HT1080 (cell line): Measurements from ENCODE around the gene SPATA22. TPM values are rescaled to one million over a fixed set of nuclear protein-coding genes. Genes with fewer than 3 reads are reported as not detected.
"Not testable (repeated sequence)": the region's sequence is repeated elsewhere in the genome, so short reads cannot be mapped to it uniquely, and the experiment has no call there.

Source experiments
- DNase-seq: peaks from one replicate; pipeline ENCODE4 v3.0.0-alpha.2; 2015; ENCODE audit warnings: low read depth
- polyA plus RNA-seq, 2 experiments: library from polyadenylated mRNA; depleted of rRNA; stranded (reverse); fragments of >200 nt; gene quantifications; 2 replicates each; pipeline ENCODE4 v1.2.3, GENCODE V29; 2015
- total RNA-seq: library from RNA; depleted of rRNA; stranded (reverse); fragments of >200 nt; shearing (Covaris generic); gene quantifications from 2 replicates; pipeline ENCODE4 v1.2.3, GENCODE V29; 2014; rRNA removed

Gene SPATA22
- total RNA-seq, result not detected in 2 replicates
- not detected in 2 replicates for polyA plus RNA-seq (2015; cell fraction: cytosol; rRNA removed)
- polyA plus RNA-seq (2015; cell fraction: nucleus; rRNA removed), result not detected in 2 replicates

GRCh38 chr17:3471599-3471998, at the start of gene SPATA22:
SPATA22 (minus strand) TSS chr17:3471819; CDS start chr17:3469325, 2,494 bp downstream.
- no peak for DNase-seq

GRCh38 chr17:3519472-3519871, 47.9 kb upstream of the SPATA22 start:
- not testable (repeated sequence) for DNase-seq

GRCh38 chr17:3514873-3515272, 43.3 kb upstream of the SPATA22 start:
- no peak for DNase-seq

- not testable (repeated sequence) for DNase-seq
These were observed 42.5 kb upstream of the SPATA22 start for GRCh38 chr17:3514167-3514566.

GRCh38 chr17:3513305-3514035, 41.9 kb upstream of the SPATA22 start:
- no peak for DNase-seq

- DNase-seq, result no peak
These were observed 41.0 kb upstream of the SPATA22 start for GRCh38 chr17:3512505-3513171.

- DNase-seq, result no peak
These were observed 40.4 kb upstream of the SPATA22 start for GRCh38 chr17:3511852-3512504.

GRCh38 chr17:3510090-3510489, 38.5 kb upstream of the SPATA22 start:
- DNase-seq, result no peak

- no peak for DNase-seq
These were observed 36.2 kb upstream of the SPATA22 start for GRCh38 chr17:3507869-3508268.

- no peak for DNase-seq
These were observed 35.5 kb upstream of the SPATA22 start for GRCh38 chr17:3507071-3507470.

GRCh38 chr17:3506054-3506453, 34.4 kb upstream of the SPATA22 start:
- no peak for DNase-seq

GRCh38 chr17:3505008-3505407, 33.4 kb upstream of the SPATA22 start:
- no peak for DNase-seq

GRCh38 chr17:3503285-3503684, 31.7 kb upstream of the SPATA22 start:
- DNase-seq, result no peak

GRCh38 chr17:3502466-3502865, 30.8 kb upstream of the SPATA22 start:
- DNase-seq, result no peak

- DNase-seq, result no peak
These were observed 29.7 kb upstream of the SPATA22 start for GRCh38 chr17:3501344-3501743.

GRCh38 chr17:3497101-3497500, 25.5 kb upstream of the SPATA22 start:
- DNase-seq, result no peak

GRCh38 chr17:3485481-3486068, 14.0 kb upstream of the SPATA22 start:
- DNase-seq, result no peak

GRCh38 chr17:3482852-3483251, 11.2 kb upstream of the SPATA22 start:
- DNase-seq, result no peak

GRCh38 chr17:3479988-3480387, 8.4 kb upstream of the SPATA22 start:
- no peak for DNase-seq

- DNase-seq, result no peak
These were observed 4.4 kb upstream of the SPATA22 start, which contains the start of gene ASPA for GRCh38 chr17:3475812-3476610. ASPA (plus strand) TSS chr17:3475997; CDS start chr17:3476160, 163 bp downstream.

- DNase-seq, result no peak
These were observed 3.6 kb upstream of the SPATA22 start for GRCh38 chr17:3475251-3475685.
